Gastrocnemius medialis (tissue), 4 donors: ENCODE measurements around the gene R3HDM1.

ENCODE experiments used
- CTCF ChIP-seq, 5 experiments: fragments of 450-650 bp in 3 of 5; fragments of 200-600 bp in 2 of 5; sonication (generic) in 2 of 5; IDR thresholded peaks in 4 of 5; conservative IDR thresholded peaks in 1 of 5; 1 replicate in 4 of 5; 2 replicates in 1 of 5; pipeline ENCODE4 v1.5.1; 2016 to 2019; ENCODE audit warnings: antibody characterized with exemption in 5 of 5, mild to moderate bottlenecking in 3 of 5, moderate library complexity in 3 of 5
- POLR2A ChIP-seq, 2 donors: fragments of 450-650 bp; IDR thresholded peaks; one replicate each; pipeline ENCODE4 v1.6.1; 2017; ENCODE audit warnings: antibody characterized with exemption in 2 of 2, mild to moderate bottlenecking in 2 of 2, moderate library complexity in 2 of 2

- TF ChIP-seq CTCF (IDR thresholded peaks at IDR 0.05 in 4 of 5, conservative IDR thresholded peaks at IDR 0.05 in 1 of 5) (no peak), POLR2A (IDR thresholded peaks at IDR 0.05) (no peak)
Measured at GRCh38 chr2:135581282-135581681, 50.0 kb downstream of the R3HDM1 start.
